WTC11 (cell line): ENCODE data around the gene C1orf56.

Source experiments
- ARID4B ChIP-seq: sonication (generic); formaldehyde crosslinking; IDR thresholded peaks from 2 replicates; pipeline ENCODE4 v1.8.0; 2023; ENCODE audit warnings: missing genetic modification reagents, mild to moderate bottlenecking, borderline replicate concordance
- CBFB ChIP-seq: sonication (generic); formaldehyde crosslinking; IDR thresholded peaks from 2 replicates; pipeline ENCODE4 v1.8.1; 2022; ENCODE audit warnings: mild to moderate bottlenecking, low read depth, missing genetic modification reagents
- FOXJ3 ChIP-seq: sonication (generic); formaldehyde crosslinking; IDR thresholded peaks from 2 replicates; pipeline ENCODE4 v1.9.0; 2021; ENCODE audit warnings: missing genetic modification reagents, mild to moderate bottlenecking, borderline replicate concordance
- PREB ChIP-seq: sonication (generic); formaldehyde crosslinking; IDR thresholded peaks from 2 replicates; pipeline ENCODE4 v1.8.1; 2022; ENCODE audit warnings: mild to moderate bottlenecking, missing genetic modification reagents, moderate library complexity, borderline replicate concordance
- SP1 ChIP-seq: sonication (generic); formaldehyde crosslinking; conservative IDR thresholded peaks from 2 replicates; pipeline ENCODE4 v1.8.1; 2022; ENCODE audit warnings: missing genetic modification reagents

- TF ChIP-seq FOXJ3 (CRISPR knock-in tag) (no peak), CBFB (CRISPR knock-in tag) (no peak), PREB (no peak), SP1 (CRISPR knock-in tag) (no peak), ARID4B (CRISPR knock-in tag) (no peak)
Measured at GRCh38 chr1:151051356-151052009, 3.9 kb downstream of the C1orf56 start.
